ENCODE results near the gene FGF12.

The FGF12 gene

GRCh38 chr3:192284443-192285072, 442.8 kb downstream of the FGF12 start:
- in situ Hi-C loops (cut with HindIII; ENCODE audit: low sequenced_read_pairs), result no loop called here
- DNase-seq (ENCODE audit: low read depth, low spot score), result no peak
- TF ChIP-seq CTCF (IDR thresholded peaks at IDR 0.05; ENCODE audit: low read depth, low read length), result no peak
- no peak overlapping the region for H3K4me3 ChIP-seq (ENCODE audit: low read depth, low read length)

- in situ Hi-C loops (cut with HindIII; ENCODE audit: low sequenced_read_pairs), result no loop called here
- H3K4me3 ChIP-seq (ENCODE audit: low read depth, low read length), result no peak overlapping the region
- TF ChIP-seq CTCF (IDR thresholded peaks at IDR 0.05; ENCODE audit: low read depth, low read length), result no peak
- no peak for DNase-seq (ENCODE audit: low read depth, low spot score)
Measured at GRCh38 chr3:192281207-192281880, 446.0 kb downstream of the FGF12 start.

GRCh38 chr3:192279664-192280063, 447.7 kb downstream of the FGF12 start:
- TF ChIP-seq CTCF (IDR thresholded peaks at IDR 0.05; ENCODE audit: low read depth, low read length), result no peak
- in situ Hi-C loops (cut with HindIII; ENCODE audit: low sequenced_read_pairs), result no loop called here
- DNase-seq (ENCODE audit: low read depth, low spot score), result no peak
- no peak overlapping the region for H3K4me3 ChIP-seq (ENCODE audit: low read depth, low read length)

- H3K4me3 ChIP-seq (ENCODE audit: low read depth, low read length), result no peak overlapping the region
- DNase-seq (ENCODE audit: low read depth, low spot score), result no peak
- no peak for TF ChIP-seq CTCF (IDR thresholded peaks at IDR 0.05; ENCODE audit: low read depth, low read length)
- in situ Hi-C loops (cut with HindIII; ENCODE audit: low sequenced_read_pairs), result no loop called here
Measured at GRCh38 chr3:192277477-192277876, 449.9 kb downstream of the FGF12 start.

- no peak overlapping the region for H3K4me3 ChIP-seq (ENCODE audit: low read depth, low read length)
- DNase-seq (ENCODE audit: low read depth, low spot score), result no peak
- in situ Hi-C loops (cut with HindIII; ENCODE audit: low sequenced_read_pairs), result no loop called here
- no peak for TF ChIP-seq CTCF (IDR thresholded peaks at IDR 0.05; ENCODE audit: low read depth, low read length)
Measured at GRCh38 chr3:192275741-192276355, 451.5 kb downstream of the FGF12 start.

GRCh38 chr3:192273697-192274010, 453.7 kb downstream of the FGF12 start:
- no peak for TF ChIP-seq CTCF (IDR thresholded peaks at IDR 0.05; ENCODE audit: low read depth, low read length)
- H3K4me3 ChIP-seq (ENCODE audit: low read depth, low read length), result no peak overlapping the region
- no peak for DNase-seq (ENCODE audit: low read depth, low spot score)
- in situ Hi-C loops (cut with HindIII; ENCODE audit: low sequenced_read_pairs), result no loop called here
